Glutamatergic neuron (in vitro differentiated cells): ENCODE data around the gene YWHAE. TPM values are rescaled to one million over a fixed set of nuclear protein-coding genes. Genes with fewer than 3 reads are reported as not detected.
"Not testable (repeated sequence)": the region's sequence is repeated elsewhere in the genome, so short reads cannot be mapped to it uniquely, and the experiment has no call there.

ENCODE experiments used
- DNase-seq: peaks from one replicate; pipeline ENCODE4 v3.0.0; 2022
- H3K27ac Mint-ChIP-seq: one replicate; pipeline ENCODE4 v1.8.0; 2020; ENCODE audit warnings: mild to moderate bottlenecking, mixed read lengths, inconsistent platforms; ENCODE audit not compliant: unreplicated experiment
- H3K27me3 Mint-ChIP-seq: one replicate; pipeline ENCODE4 v1.8.0; 2020; ENCODE audit warnings: mild to moderate bottlenecking, moderate library complexity, mixed read lengths, inconsistent platforms; ENCODE audit not compliant: unreplicated experiment
- H3K36me3 Mint-ChIP-seq: one replicate; pipeline ENCODE4 v1.8.0; 2020; ENCODE audit warnings: mild to moderate bottlenecking, mixed read lengths, inconsistent platforms; ENCODE audit not compliant: unreplicated experiment
- H3K4me1 Mint-ChIP-seq: one replicate; pipeline ENCODE4 v1.8.0; 2020; ENCODE audit warnings: mild to moderate bottlenecking, low read depth, mixed read lengths, inconsistent platforms; ENCODE audit not compliant: unreplicated experiment
- H3K4me3 Mint-ChIP-seq: one replicate; pipeline ENCODE4 v1.8.0; 2020; ENCODE audit warnings: mild to moderate bottlenecking, mixed read lengths, inconsistent platforms; ENCODE audit not compliant: unreplicated experiment
- H3K9me3 Mint-ChIP-seq: one replicate; pipeline ENCODE4 v1.8.0; 2020; ENCODE audit warnings: mild to moderate bottlenecking, moderate library complexity, mixed read lengths, inconsistent platforms; ENCODE audit not compliant: unreplicated experiment
- total RNA-seq: library from RNA; stranded (reverse); fragmentation: NEBNext Ultra II Directional; extraction: Animal tissue kit (Norgen Biotek cat#: 25700); gene quantifications from one replicate; pipeline ENCODE4 v1.2.1, GENCODE V29; 2021; ENCODE audit not compliant: unreplicated experiment
- TF ChIP-seq, protein P1 (sequence below): fragments of 200-600 bp; sonication (generic); IDR thresholded peaks from one replicate; pipeline ENCODE4 v1.5.0; 2021; ENCODE audit not compliant: partially characterized antibody, unreplicated experiment

The YWHAE gene
- total RNA-seq, 1 donor from 2014 or later, result 1,106 TPM

DNA sequence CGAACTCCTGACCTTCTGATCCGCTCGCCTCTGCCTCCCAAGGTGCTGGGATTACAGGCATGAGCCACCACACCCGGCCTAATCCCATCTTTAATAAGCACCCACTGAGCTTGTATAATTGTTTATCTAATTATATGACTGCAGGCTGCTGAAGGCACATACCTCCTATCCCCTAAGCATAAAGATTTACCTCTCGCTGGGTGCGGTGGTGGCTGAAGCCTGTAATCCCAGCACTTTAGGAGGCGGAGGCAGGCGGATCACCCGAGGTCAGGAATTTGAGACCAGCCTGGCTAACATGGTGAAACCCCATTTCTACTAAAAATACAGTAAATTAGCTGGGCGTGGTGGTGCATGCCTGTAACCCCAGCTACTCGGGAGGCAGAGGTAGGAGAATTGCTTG, 20.1 kb upstream of the YWHAE start:
- Mint-ChIP-seq H3K4me3 (no peak overlapping the region), H3K4me1 (peaks cover 4% of the 10 kb centered on the region), H3K36me3 (no peaks in the 10 kb centered on the region), H3K9me3 (no peaks in the 10 kb centered on the region), H3K27me3 (peaks cover 2% of the 10 kb centered on the region), H3K27ac (no peak overlapping the region)
- TF ChIP-seq, protein P1, sequence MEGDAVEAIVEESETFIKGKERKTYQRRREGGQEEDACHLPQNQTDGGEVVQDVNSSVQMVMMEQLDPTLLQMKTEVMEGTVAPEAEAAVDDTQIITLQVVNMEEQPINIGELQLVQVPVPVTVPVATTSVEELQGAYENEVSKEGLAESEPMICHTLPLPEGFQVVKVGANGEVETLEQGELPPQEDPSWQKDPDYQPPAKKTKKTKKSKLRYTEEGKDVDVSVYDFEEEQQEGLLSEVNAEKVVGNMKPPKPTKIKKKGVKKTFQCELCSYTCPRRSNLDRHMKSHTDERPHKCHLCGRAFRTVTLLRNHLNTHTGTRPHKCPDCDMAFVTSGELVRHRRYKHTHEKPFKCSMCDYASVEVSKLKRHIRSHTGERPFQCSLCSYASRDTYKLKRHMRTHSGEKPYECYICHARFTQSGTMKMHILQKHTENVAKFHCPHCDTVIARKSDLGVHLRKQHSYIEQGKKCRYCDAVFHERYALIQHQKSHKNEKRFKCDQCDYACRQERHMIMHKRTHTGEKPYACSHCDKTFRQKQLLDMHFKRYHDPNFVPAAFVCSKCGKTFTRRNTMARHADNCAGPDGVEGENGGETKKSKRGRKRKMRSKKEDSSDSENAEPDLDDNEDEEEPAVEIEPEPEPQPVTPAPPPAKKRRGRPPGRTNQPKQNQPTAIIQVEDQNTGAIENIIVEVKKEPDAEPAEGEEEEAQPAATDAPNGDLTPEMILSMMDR, result no peak
- DNase-seq, result no peak

DNA sequence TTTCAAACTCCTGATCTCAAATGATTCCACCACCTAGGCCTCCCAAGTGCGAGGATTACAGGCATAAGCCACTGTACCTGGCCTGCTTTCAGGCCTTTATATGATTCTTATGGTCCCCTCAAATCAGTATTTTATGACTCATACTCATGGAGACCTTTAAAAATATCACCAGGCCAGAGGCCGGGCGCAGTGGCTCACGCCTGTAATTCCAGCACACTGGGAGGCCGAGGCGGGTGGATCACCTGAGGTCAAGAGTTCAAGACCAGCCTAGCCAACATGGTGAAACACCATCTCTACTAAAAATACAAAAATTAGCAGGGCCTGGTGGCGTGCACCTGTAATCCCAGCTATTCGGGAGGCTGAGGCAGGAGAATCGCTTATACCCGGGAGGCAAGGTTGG, 18.5 kb upstream of the YWHAE start:
- not testable (repeated sequence) for H3K27ac Mint-ChIP-seq, H3K36me3 Mint-ChIP-seq, H3K27me3 Mint-ChIP-seq, H3K4me1 Mint-ChIP-seq, H3K9me3 Mint-ChIP-seq, H3K4me3 Mint-ChIP-seq, DNase-seq

GRCh38 chr17:1416414-1416813, 16.4 kb upstream of the YWHAE start:
- TF ChIP-seq, protein P1, result no peak
- Mint-ChIP-seq H3K27me3 (no peaks in the 10 kb centered on the region), H3K4me3 (no peak overlapping the region), H3K4me1 (no peaks in the 10 kb centered on the region), H3K36me3 (no peaks in the 10 kb centered on the region), H3K9me3 (peaks cover 3% of the 10 kb centered on the region), H3K27ac (no peak overlapping the region)
- DNase-seq, result no peak

DNA sequence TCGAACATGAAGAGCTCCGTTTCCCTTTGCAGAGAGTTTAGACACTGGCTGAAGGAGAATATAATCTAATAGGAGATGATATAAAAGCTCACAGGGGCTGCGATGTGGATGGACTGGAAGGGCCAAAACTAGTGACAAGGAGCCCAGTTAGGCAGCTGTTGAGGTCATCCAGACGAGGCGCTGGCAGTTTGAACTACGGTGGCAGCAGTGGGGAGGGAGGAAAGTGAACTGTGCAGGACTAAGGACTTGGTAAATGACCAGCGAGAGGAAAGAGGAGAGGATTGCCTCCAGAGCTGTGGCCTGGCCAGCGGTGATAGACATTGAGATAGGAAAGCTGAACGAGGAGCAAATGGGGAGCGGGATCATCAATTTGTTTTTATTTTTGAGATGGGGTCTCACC, 14.6 kb upstream of the YWHAE start:
- Mint-ChIP-seq H3K27ac (no peak overlapping the region), H3K9me3 (peaks cover 3% of the 10 kb centered on the region)

GRCh38 chr17:1414001-1414574, 14.1 kb upstream of the YWHAE start:
- no peak overlapping the region for H3K27ac Mint-ChIP-seq
- no peaks in the 10 kb centered on the region for H3K27me3 Mint-ChIP-seq
- TF ChIP-seq, protein P1, result no peak
- DNase-seq, result no peak
- H3K36me3 Mint-ChIP-seq, result no peaks in the 10 kb centered on the region
- peaks cover 3% of the 10 kb centered on the region for H3K9me3 Mint-ChIP-seq
- H3K4me1 Mint-ChIP-seq, result no peaks in the 10 kb centered on the region
- H3K4me3 Mint-ChIP-seq, result no peak overlapping the region

More for the DNA sequence above, 14.6 kb upstream of the YWHAE start:
- TF ChIP-seq, protein P1, result no peak
- DNase-seq, result no peak
- Mint-ChIP-seq H3K27me3 (no peaks in the 10 kb centered on the region), H3K4me3 (no peak overlapping the region), H3K36me3 (no peaks in the 10 kb centered on the region), H3K4me1 (no peaks in the 10 kb centered on the region)
